OCI-LY1 (cell line): ENCODE results near the gene RASL10A.

Experiments
- H2AFZ ChIP-seq: fragments of 200-600 bp; sonication (generic), shearing (Covaris generic); 2 replicates; pipeline ENCODE4 v1.6.0; 2014; ENCODE audit warnings: antibody characterized with exemption, mild to moderate bottlenecking, low read length
- H3F3A ChIP-seq: fragments of 200-600 bp; sonication (generic), shearing (Covaris generic); 2 replicates; pipeline ENCODE4 v1.6.0; 2014; ENCODE audit warnings: mild to moderate bottlenecking, antibody characterized with exemption, low read length, moderate library complexity; ENCODE audit not compliant: insufficient read depth
- H3K27ac ChIP-seq: fragments of 200-600 bp; sonication (generic); 2 replicates; pipeline ENCODE4 v1.5.1; 2014; ENCODE audit warnings: low read length, mixed run types, mild to moderate bottlenecking, low read depth; ENCODE audit not compliant: poor library complexity, severe bottlenecking
- H3K27me3 ChIP-seq: fragments of 200-600 bp; sonication (generic); 2 replicates; pipeline ENCODE4 v1.6.0; 2014; ENCODE audit warnings: antibody characterized with exemption, mild to moderate bottlenecking, low read length, moderate library complexity; ENCODE audit not compliant: insufficient read depth
- H3K36me3 ChIP-seq: fragments of 200-600 bp; sonication (generic); 2 replicates; pipeline ENCODE4 v1.6.1; 2014; ENCODE audit warnings: mild to moderate bottlenecking, antibody characterized with exemption, low read length, moderate library complexity, mixed read lengths; ENCODE audit not compliant: insufficient read depth
- H3K4me1 ChIP-seq: fragments of 200-600 bp; sonication (generic); 2 replicates; pipeline ENCODE4 v1.5.1; 2014; ENCODE audit warnings: mild to moderate bottlenecking, low read length, moderate library complexity; ENCODE audit not compliant: insufficient read depth, severe bottlenecking
- H3K4me2 ChIP-seq: fragments of 200-600 bp; sonication (generic), shearing (Covaris generic); 2 replicates; pipeline ENCODE4 v1.6.1; 2014; ENCODE audit warnings: low read length
- H3K4me3 ChIP-seq: fragments of 200-600 bp; sonication (generic); 2 replicates; pipeline ENCODE4 v1.5.1; 2014; ENCODE audit warnings: low read length, low read depth, mild to moderate bottlenecking, mixed read lengths; ENCODE audit not compliant: poor library complexity, severe bottlenecking
- H3K79me2 ChIP-seq: fragments of 200-600 bp; shearing (Covaris generic); 2 replicates; pipeline ENCODE4 v1.6.1; 2016; ENCODE audit warnings: mixed run types, low read length, mixed read lengths; ENCODE audit not compliant: insufficient read depth
- H3K9ac ChIP-seq: fragments of 200-600 bp; sonication (generic), shearing (Covaris generic); 2 replicates; pipeline ENCODE4 v1.6.1; 2014; ENCODE audit warnings: mild to moderate bottlenecking, low read length, mixed read lengths
- H3K9me2 ChIP-seq: fragments of 200-600 bp; sonication (generic), shearing (Covaris generic); 2 replicates; pipeline ENCODE4 v1.6.1; 2014; ENCODE audit warnings: low read depth, mild to moderate bottlenecking, low read length, mixed read lengths
- H3K9me3 ChIP-seq: fragments of 200-600 bp; shearing (Covaris generic); 2 replicates; pipeline ENCODE4 v1.6.1; 2014; ENCODE audit warnings: low read length, mixed read lengths
- H4K20me1 ChIP-seq: fragments of 200-600 bp; sonication (generic), shearing (Covaris generic); 2 replicates; pipeline ENCODE4 v1.6.0; 2016; ENCODE audit warnings: mild to moderate bottlenecking, low read length; ENCODE audit not compliant: insufficient read depth
- CTCF ChIP-seq: fragments of 200-600 bp; sonication (generic), shearing (Covaris generic); IDR thresholded peaks from 2 replicates; pipeline ENCODE4 v1.5.1; 2017; ENCODE audit warnings: mild to moderate bottlenecking, antibody characterized with exemption, low read length, moderate library complexity, mixed read lengths
- EZH2 ChIP-seq: fragments of 200-600 bp; sonication (generic), shearing (Covaris generic); IDR thresholded peaks from 2 replicates; pipeline ENCODE4 v1.8.0; 2017; ENCODE audit warnings: borderline replicate concordance, mixed run types, mild to moderate bottlenecking, antibody characterized with exemption, low read length, moderate library complexity, mixed read lengths

RASL10A gene

GRCh38 chr22:29290061-29290460, 25.4 kb downstream of the RASL10A start:
- Histone ChIP-seq H3K27ac (no peak overlapping the region), H3K4me2 (no peak overlapping the region), H3K79me2 (no peaks in the 10 kb centered on the region; the same call in 1 of the 2 replicates), H3F3A (peaks cover 5% of the 10 kb centered on the region; the same call in 1 of the 2 replicates), H3K9me2 (no peaks in the 10 kb centered on the region), H3K27me3 (no peaks in the 10 kb centered on the region), H2AFZ (no peak overlapping the region), H3K9me3 (no peaks in the 10 kb centered on the region), H3K9ac (no peak overlapping the region), H3K4me1 (no peaks in the 10 kb centered on the region), H4K20me1 (0 out of 2 replicates have a peak, but pooled peaks cover 2% of the 10 kb centered on the region), H3K4me3 (no peak overlapping the region), H3K36me3 (peaks cover 100% of the 10 kb centered on the region)
- TF ChIP-seq EZH2 (no peak), CTCF (no peak)

DNA sequence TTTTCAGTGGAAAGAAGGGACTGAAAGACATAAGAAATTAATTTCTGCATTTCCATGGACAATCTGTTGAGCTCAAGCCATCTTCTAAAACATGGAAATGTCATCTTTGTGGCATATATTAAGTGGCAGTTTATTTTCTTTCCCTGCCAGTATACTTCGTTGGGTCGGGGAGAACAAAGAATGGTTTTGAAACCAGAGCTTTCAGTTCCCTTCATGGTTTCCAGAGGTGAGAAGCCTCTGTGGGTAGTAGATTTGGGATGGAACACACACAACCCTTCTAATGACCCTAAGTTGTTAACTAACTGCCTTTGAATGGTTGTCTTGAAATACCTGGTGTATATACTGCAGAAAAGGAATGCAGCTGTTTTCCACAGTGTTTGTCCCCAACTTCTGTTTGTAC, 26.7 kb downstream of the RASL10A start:
- H3F3A ChIP-seq: peaks cover 5% of the 10 kb centered on the region; the same call in 1 of the 2 replicates
- no peaks in the 10 kb centered on the region for H3K4me1 ChIP-seq
- H3K27me3 ChIP-seq: no peaks in the 10 kb centered on the region
- H3K9me3 ChIP-seq: no peaks in the 10 kb centered on the region
- TF ChIP-seq CTCF: no peak
- TF ChIP-seq EZH2: no peak
- H2AFZ ChIP-seq: no peak overlapping the region
- H3K9me2 ChIP-seq: no peaks in the 10 kb centered on the region
- H3K9ac ChIP-seq: no peak overlapping the region
- 0 out of 2 replicates have a peak, but pooled peaks cover 2% of the 10 kb centered on the region for H4K20me1 ChIP-seq
- H3K79me2 ChIP-seq: no peaks in the 10 kb centered on the region; the same call in 1 of the 2 replicates
- H3K36me3 ChIP-seq: peaks cover 100% of the 10 kb centered on the region
- no peak overlapping the region for H3K27ac ChIP-seq
- H3K4me2 ChIP-seq: no peak overlapping the region
- no peak overlapping the region for H3K4me3 ChIP-seq

- 0 out of 2 replicates have a peak, but pooled peaks cover under 1% of the 10 kb centered on the region for H4K20me1 ChIP-seq
- TF ChIP-seq EZH2 (no peak), CTCF (no peak)
- no peak overlapping the region for H2AFZ ChIP-seq
- no peak overlapping the region for H3K4me2 ChIP-seq
- peaks cover 7% of the 10 kb centered on the region; the same call in 1 of the 2 replicates for H3K79me2 ChIP-seq
- no peaks in the 10 kb centered on the region for H3K9me3 ChIP-seq
- no peaks in the 10 kb centered on the region for H3K27me3 ChIP-seq
- peaks cover 97% of the 10 kb centered on the region for H3K36me3 ChIP-seq
- no peak overlapping the region for H3K27ac ChIP-seq
- H3K9ac ChIP-seq: no peak overlapping the region
- no peaks in the 10 kb centered on the region for H3K9me2 ChIP-seq
- H3F3A ChIP-seq: no peaks in the 10 kb centered on the region
- H3K4me3 ChIP-seq: no peak overlapping the region
- H3K4me1 ChIP-seq: no peaks in the 10 kb centered on the region
Observed at GRCh38 chr22:29284196-29284595, 31.3 kb downstream of the RASL10A start.
